HepG2 (cell line): ENCODE measurements around the gene DNAJC10. TPM values are rescaled to one million over a fixed set of nuclear protein-coding genes. Genes with fewer than 3 reads are reported as not detected.

Experiments
- ATAC-seq: fragments of 200-7000 bp; cut with Tn5 transposase; 3 replicates; pipeline ENCODE4 v1.9.1; 2020; ENCODE audit warnings: mild to moderate bottlenecking, moderate library complexity
- BruUV-seq: library from RNA; stranded (reverse); fragments of 400-500 nt; replicated peaks from 2 replicates; lab custom pipeline; 2021; lab: Mats Ljungman, UMichigan
- CTCF ChIA-PET: fragments of 300-600 bp; formaldehyde crosslinking; extraction: SDS; loops from one replicate; lab custom pipeline; 2021; ENCODE audit warnings: low total read pairs, inconsistent platforms, low intra/inter-chr PET ratio; lab: Yijun Ruan, JAX
- POLR2A ChIA-PET: fragments of 350-600 bp; sonication (Branson Sonifier 250); formaldehyde crosslinking; loops from one replicate; lab custom pipeline; 2020; ENCODE audit warnings: antibody characterized with exemption, inconsistent platforms; lab: Yijun Ruan, JAX
- DNase-seq: peaks from one replicate; pipeline ENCODE4 v3.0.0-alpha.2; 2015; ENCODE audit warnings: low spot score
- FAIRE-seq: peaks from 3 replicates; lab custom pipeline; 2011; peaks lifted over from hg19 to GRCh38; lab: Jason Lieb, UNC
- H2AFZ ChIP-seq: one replicate; pipeline ENCODE4 v1.6.1; 2011; ENCODE audit warnings: low read length, inconsistent platforms
- H3K27ac ChIP-seq: fragments of 300-600 bp; 3 replicates; pipeline ENCODE4 v1.8.0; 2011; ENCODE audit warnings: mixed run types, mild to moderate bottlenecking, mixed read lengths, low read length, inconsistent platforms; ENCODE audit not compliant: insufficient read depth; ENCODE audit errors: extremely low read length
- H3K27me3 ChIP-seq, 2 experiments: fragments of 200-600 bp in 1 of 2; 2 replicates in 1 of 2; 3 replicates in 1 of 2; pipeline versions ENCODE4 v1.6.0 to v1.8.0; 2011; ENCODE audit warnings: low read length in 2 of 2, mild to moderate bottlenecking in 2 of 2, moderate library complexity in 2 of 2, inconsistent platforms in 1 of 2; ENCODE audit not compliant: insufficient read depth in 2 of 2, control insufficient read depth in 1 of 2
- H3K36me3 ChIP-seq, 2 experiments: fragments of 200-600 bp in 1 of 2; replicated peaks in 1 of 2; 2 replicates in 1 of 2; 3 replicates in 1 of 2; pipeline versions ENCODE4 v1.5.1 to v1.8.0; 2011; ENCODE audit warnings: low read length in 2 of 2, inconsistent platforms in 1 of 2; ENCODE audit not compliant: insufficient read depth in 2 of 2, control insufficient read depth in 1 of 2
- H3K4me1 ChIP-seq: 2 replicates; pipeline ENCODE4 v1.5.1; 2012; ENCODE audit warnings: low read length, inconsistent platforms; ENCODE audit not compliant: insufficient read depth
- H3K4me2 ChIP-seq: 2 replicates; pipeline ENCODE4 v1.6.0; 2011; ENCODE audit warnings: low read depth, low read length, inconsistent platforms
- H3K4me3 ChIP-seq, 3 experiments: fragments of 200-600 bp in 1 of 3; sonication (generic), shearing (Covaris generic) in 1 of 3; replicated peaks in 1 of 3; 2 replicates each; pipeline ENCODE4 v1.5.1; 2011 to 2016; ENCODE audit warnings: low read length in 3 of 3, inconsistent platforms in 2 of 3, low read depth in 2 of 3, mild to moderate bottlenecking in 2 of 3, control low read depth in 1 of 3, mixed read lengths in 1 of 3; ENCODE audit not compliant: insufficient read depth in 1 of 3
- H3K79me2 ChIP-seq: one replicate; pipeline ENCODE4 v1.6.1; 2011; ENCODE audit warnings: low read length, inconsistent platforms; ENCODE audit not compliant: insufficient read depth
- H3K9ac ChIP-seq: 2 replicates; pipeline ENCODE4 v1.6.0; 2011; ENCODE audit warnings: mild to moderate bottlenecking, low read depth, low read length, inconsistent platforms; ENCODE audit not compliant: insufficient read depth
- H3K9me3 ChIP-seq: 2 replicates; pipeline ENCODE4 v1.5.1; 2012; ENCODE audit warnings: mild to moderate bottlenecking, low read length
- H4K20me1 ChIP-seq: 2 replicates; pipeline ENCODE4 v1.6.0; 2011; ENCODE audit warnings: inconsistent platforms, mild to moderate bottlenecking, low read length, moderate library complexity; ENCODE audit not compliant: insufficient read depth
- BRD4 ChIP-seq: sonication (generic); formaldehyde crosslinking; IDR thresholded peaks from 2 replicates; pipeline ENCODE4 v1.4.0; 2020; ENCODE audit warnings: missing genetic modification reagents
- MEIS1 ChIP-seq: sonication (generic); formaldehyde crosslinking; IDR thresholded peaks from 2 replicates; pipeline ENCODE4 v1.9.0; 2021; ENCODE audit warnings: mild to moderate bottlenecking, missing genetic modification reagents, moderate library complexity, borderline replicate concordance
- POLR2G ChIP-seq: fragments of 200-400 bp; formaldehyde crosslinking; IDR thresholded peaks from 2 replicates; pipeline ENCODE4 v1.6.1; 2018; ENCODE audit warnings: mild to moderate bottlenecking, low read depth, low read length, moderate library complexity
- SOX13 ChIP-seq, 3 experiments: fragments of 450-650 bp in 1 of 3; sonication (generic) in 1 of 3; formaldehyde crosslinking in 1 of 3; IDR thresholded peaks in 2 of 3; conservative IDR thresholded peaks in 1 of 3; 2 replicates each; pipeline versions ENCODE4 v1.5.0 to v1.6.1; 2016 to 2020; ENCODE audit warnings: antibody characterized with exemption in 1 of 3, mild to moderate bottlenecking in 1 of 3, missing compliant biosample characterization in 1 of 3, missing genetic modification reagents in 1 of 3, moderate library complexity in 1 of 3
- ZNF451 ChIP-seq: sonication (generic); formaldehyde crosslinking; IDR thresholded peaks from 2 replicates; pipeline ENCODE4 v1.5.0; 2020; ENCODE audit warnings: mild to moderate bottlenecking, missing genetic modification reagents
- ZNF563 ChIP-seq: sonication (generic); formaldehyde crosslinking; IDR thresholded peaks from 2 replicates; pipeline ENCODE4 v1.8.0; 2022; ENCODE audit warnings: mild to moderate bottlenecking, moderate library complexity, missing genetic modification reagents
- ZNF709 ChIP-seq: sonication (generic); formaldehyde crosslinking; IDR thresholded peaks from 2 replicates; pipeline ENCODE4 v1.5.0; 2020; ENCODE audit warnings: mild to moderate bottlenecking, missing genetic modification reagents
- WGBS: methylation state at CpG from one replicate; pipeline ENCODE4 v1.1.6; 2017; ENCODE audit warnings: low lambda C conversion rate; 5-methylcytosine and 5-hydroxymethylcytosine counted together
- in situ Hi-C: cut with HindIII; loops from 2 replicates; pipeline ENCODE4 v1.10.0; 2017; ENCODE audit warnings: low pct_unique_long_range_greater_than_20kb; ENCODE audit not compliant: extremely low pct_ligation_motif_present
- intact Hi-C: fragments of 100-400 bp; cut with micrococcal nuclease; formaldehyde crosslinking; loops from one replicate; pipeline ENCODE4 v1.10.0; 2022; ENCODE audit not compliant: unreplicated experiment
- polyA plus RNA-seq, 8 experiments: library from polyadenylated mRNA; depleted of rRNA in 3 of 8; stranded (reverse) in 7 of 8; unstranded in 1 of 8; fragments of >200 nt; fragmentation: Illumina TruSeq in 4 of 8; extraction: Trizol in 4 of 8; gene quantifications; 2 replicates each; pipeline versions ENCODE4 v1.2.1 to v1.2.3, GENCODE V29; 2011 to 2016; ENCODE audit warnings: low read depth in 4 of 8, missing spikeins in 1 of 8, mixed read lengths in 1 of 8; ENCODE audit not compliant: insufficient read depth in 1 of 8
- total RNA-seq, 5 experiments: library from RNA; depleted of rRNA; stranded (reverse); fragments of >200 nt; fragmentation: Illumina TruSeq; extraction: Trizol; gene quantifications; 2 replicates each; pipeline ENCODE4 v1.2.3, GENCODE V29; 2016; ENCODE audit warnings: low read depth in 1 of 5
- TF ChIP-seq, protein P1 (sequence below): sonication (generic); formaldehyde crosslinking; IDR thresholded peaks from 2 replicates; pipeline ENCODE4 v1.8.1; 2023; ENCODE audit warnings: mild to moderate bottlenecking, missing genetic modification reagents
- TF ChIP-seq, protein P2 (sequence below), 2 experiments: fragments of 450-650 bp in 1 of 2; sonication (generic) in 1 of 2; formaldehyde crosslinking in 1 of 2; IDR thresholded peaks; 2 replicates each; pipeline versions ENCODE4 v1.6.1 to v1.8.0; 2016 to 2022; ENCODE audit warnings: antibody characterized with exemption in 1 of 2, mild to moderate bottlenecking in 1 of 2, missing genetic modification reagents in 1 of 2

DNAJC10 gene
- total and polyA plus RNA-seq, 2 of the 13 experiments (the other 11 are each of a cell fraction or from before 2014, with no cell fraction given): 44.1 to 178 TPM

DNA sequence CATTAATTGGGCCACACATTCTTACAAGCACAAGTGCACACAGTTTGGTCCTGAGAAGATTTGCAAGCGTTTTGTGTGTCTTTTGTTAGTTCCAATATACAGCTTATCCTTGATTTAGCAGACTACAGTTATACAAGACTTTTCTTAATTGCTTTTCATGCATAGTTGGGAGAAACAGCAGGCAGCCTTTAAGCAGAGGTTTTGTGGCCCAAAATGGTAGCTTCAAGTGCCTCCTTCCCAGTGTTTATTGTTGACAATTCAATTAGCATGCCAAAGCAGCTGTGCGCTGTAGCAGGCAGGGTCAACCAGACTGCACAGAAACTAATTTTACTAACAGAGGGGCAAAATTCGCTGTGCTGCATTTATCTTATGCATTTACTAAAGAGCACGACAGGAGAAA is 102.9 kb downstream of the DNAJC10 start (continued):
- TF ChIP-seq MEIS1 (CRISPR knock-in tag): no peak
- TF ChIP-seq SOX13 (IDR thresholded peaks at IDR 0.05): no peak
- no peak for TF ChIP-seq SOX13 (CRISPR knock-in tag; conservative IDR thresholded peaks at IDR 0.05 in 1 of 2, IDR thresholded peaks at IDR 0.05 in 1 of 2)
- TF ChIP-seq POLR2G: no peak
- TF ChIP-seq, protein P1, sequence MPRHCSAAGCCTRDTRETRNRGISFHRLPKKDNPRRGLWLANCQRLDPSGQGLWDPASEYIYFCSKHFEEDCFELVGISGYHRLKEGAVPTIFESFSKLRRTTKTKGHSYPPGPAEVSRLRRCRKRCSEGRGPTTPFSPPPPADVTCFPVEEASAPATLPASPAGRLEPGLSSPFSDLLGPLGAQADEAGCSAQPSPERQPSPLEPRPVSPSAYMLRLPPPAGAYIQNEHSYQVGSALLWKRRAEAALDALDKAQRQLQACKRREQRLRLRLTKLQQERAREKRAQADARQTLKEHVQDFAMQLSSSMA (CRISPR knock-in tag): no peak
- no peak for TF ChIP-seq ZNF451 (CRISPR knock-in tag)

DNA sequence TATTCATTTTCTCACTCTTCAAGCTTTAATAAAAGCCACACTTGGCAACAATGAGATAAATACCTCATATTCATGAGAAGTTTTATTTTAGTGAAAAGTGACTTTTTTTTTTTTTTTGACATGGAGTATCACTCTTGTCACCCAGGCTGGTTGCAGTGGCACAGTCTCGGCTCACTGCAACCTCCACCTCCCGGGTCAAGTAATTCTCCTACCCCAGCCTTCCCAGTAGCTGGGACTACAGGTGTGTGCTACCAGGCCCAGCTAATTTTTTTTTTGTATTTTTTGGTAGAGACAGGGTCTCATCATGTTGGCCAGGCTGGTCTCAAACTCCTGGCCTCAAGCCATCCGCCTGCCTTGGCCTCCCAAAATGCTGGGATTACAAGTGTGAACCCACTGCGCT is 103.4 kb downstream of the DNAJC10 start:
- peaks cover 28% of the 10 kb centered on the region for H3K4me1 ChIP-seq
- WGBS: 91% methylated on average over 4 of the region's 4 CpGs
- ATAC-seq (no peak), FAIRE-seq (no peak), DNase-seq (no peak)
- no peaks in the 10 kb centered on the region for H3K36me3 ChIP-seq
- H4K20me1 ChIP-seq: no peaks in the 10 kb centered on the region
- no peak overlapping the region for H2AFZ ChIP-seq
- intact Hi-C loops (no loop called here), in situ Hi-C loops (no loop called here)
- H3K79me2 ChIP-seq: no peaks in the 10 kb centered on the region
- POLR2A ChIA-PET: no interaction called here
- H3K9me3 ChIP-seq: no peaks in the 10 kb centered on the region
- no peak overlapping the region for H3K4me2 ChIP-seq
- H3K27me3 ChIP-seq: no peaks in the 10 kb centered on the region
- BruUV-seq: no TSS peak
- H3K27ac ChIP-seq: no peak overlapping the region
- CTCF ChIA-PET: no interaction called here
- no peak overlapping the region for H3K9ac ChIP-seq
- no peak overlapping the region for H3K4me3 ChIP-seq
- TF ChIP-seq BRD4 (CRISPR knock-in tag) (no peak), ZNF563 (CRISPR knock-in tag) (no peak), ZNF709 (CRISPR knock-in tag) (no peak)
- TF ChIP-seq, protein P2, sequence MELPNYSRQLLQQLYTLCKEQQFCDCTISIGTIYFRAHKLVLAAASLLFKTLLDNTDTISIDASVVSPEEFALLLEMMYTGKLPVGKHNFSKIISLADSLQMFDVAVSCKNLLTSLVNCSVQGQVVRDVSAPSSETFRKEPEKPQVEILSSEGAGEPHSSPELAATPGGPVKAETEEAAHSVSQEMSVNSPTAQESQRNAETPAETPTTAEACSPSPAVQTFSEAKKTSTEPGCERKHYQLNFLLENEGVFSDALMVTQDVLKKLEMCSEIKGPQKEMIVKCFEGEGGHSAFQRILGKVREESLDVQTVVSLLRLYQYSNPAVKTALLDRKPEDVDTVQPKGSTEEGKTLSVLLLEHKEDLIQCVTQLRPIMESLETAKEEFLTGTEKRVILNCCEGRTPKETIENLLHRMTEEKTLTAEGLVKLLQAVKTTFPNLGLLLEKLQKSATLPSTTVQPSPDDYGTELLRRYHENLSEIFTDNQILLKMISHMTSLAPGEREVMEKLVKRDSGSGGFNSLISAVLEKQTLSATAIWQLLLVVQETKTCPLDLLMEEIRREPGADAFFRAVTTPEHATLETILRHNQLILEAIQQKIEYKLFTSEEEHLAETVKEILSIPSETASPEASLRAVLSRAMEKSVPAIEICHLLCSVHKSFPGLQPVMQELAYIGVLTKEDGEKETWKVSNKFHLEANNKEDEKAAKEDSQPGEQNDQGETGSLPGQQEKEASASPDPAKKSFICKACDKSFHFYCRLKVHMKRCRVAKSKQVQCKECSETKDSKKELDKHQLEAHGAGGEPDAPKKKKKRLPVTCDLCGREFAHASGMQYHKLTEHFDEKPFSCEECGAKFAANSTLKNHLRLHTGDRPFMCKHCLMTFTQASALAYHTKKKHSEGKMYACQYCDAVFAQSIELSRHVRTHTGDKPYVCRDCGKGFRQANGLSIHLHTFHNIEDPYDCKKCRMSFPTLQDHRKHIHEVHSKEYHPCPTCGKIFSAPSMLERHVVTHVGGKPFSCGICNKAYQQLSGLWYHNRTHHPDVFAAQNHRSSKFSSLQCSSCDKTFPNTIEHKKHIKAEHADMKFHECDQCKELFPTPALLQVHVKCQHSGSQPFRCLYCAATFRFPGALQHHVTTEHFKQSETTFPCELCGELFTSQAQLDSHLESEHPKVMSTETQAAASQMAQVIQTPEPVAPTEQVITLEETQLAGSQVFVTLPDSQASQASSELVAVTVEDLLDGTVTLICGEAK (IDR thresholded peaks at IDR 0.05): no peak
- TF ChIP-seq, protein P2 (CRISPR knock-in tag; IDR thresholded peaks at IDR 0.05): no peak
